Endothelial cell of umbilical vein (primary cell): Measurements from ENCODE around the gene HAND2. TPM values are rescaled to one million over a fixed set of nuclear protein-coding genes. Genes with fewer than 3 reads are reported as not detected.

Source experiments
- BruUV-seq: library from RNA; stranded (reverse); fragments of 400-500 nt; replicated peaks from 2 replicates; lab custom pipeline; 2021; lab: Mats Ljungman, UMichigan
- CTCF ChIA-PET: fragments of 300-600, 350-600 bp; sonication (Branson Sonifier 250); formaldehyde crosslinking; loops from one replicate; lab custom pipeline; 2021; ENCODE audit warnings: antibody characterized with exemption, inconsistent platforms; lab: Charles Lee
- POLR2A ChIA-PET: fragments of 300-600, 350-600 bp; sonication (Branson Sonifier 250); formaldehyde crosslinking; loops from one replicate; lab custom pipeline; 2021; ENCODE audit warnings: antibody characterized with exemption, inconsistent platforms; lab: Charles Lee
- DNase-seq: peaks from one replicate; pipeline ENCODE4 v3.0.0-alpha.2; 2011; ENCODE audit warnings: low read depth, low spot score
- FAIRE-seq: peaks from 2 replicates; lab custom pipeline; 2011; peaks lifted over from hg19 to GRCh38; lab: Jason Lieb, UNC
- H2AFZ ChIP-seq: 2 replicates; pipeline ENCODE4 v1.6.0; 2012; ENCODE audit warnings: low read depth, low read length, control low read depth, inconsistent platforms
- H3K27ac ChIP-seq: 2 replicates; pipeline ENCODE4 v1.5.1; 2011; ENCODE audit warnings: low read depth, mild to moderate bottlenecking, control low read depth, low read length, moderate library complexity; ENCODE audit not compliant: insufficient read depth
- H3K27me3 ChIP-seq, 2 experiments: 2 replicates each; pipeline versions ENCODE4 v1.6.0 to v1.6.1; 2011; ENCODE audit warnings: low read length in 2 of 2, mixed read lengths in 1 of 2; ENCODE audit not compliant: control insufficient read depth in 2 of 2, insufficient read depth in 2 of 2
- H3K36me3 ChIP-seq, 2 experiments: 2 replicates in 1 of 2; 3 replicates in 1 of 2; pipeline ENCODE4 v1.5.1; 2011; ENCODE audit warnings: low read length in 2 of 2, mild to moderate bottlenecking in 1 of 2, moderate library complexity in 1 of 2; ENCODE audit not compliant: control insufficient read depth in 2 of 2, insufficient read depth in 2 of 2; ENCODE audit errors: extremely low read depth in 1 of 2
- H3K4me1 ChIP-seq: 3 replicates; pipeline ENCODE4 v1.5.1; 2011; ENCODE audit warnings: mild to moderate bottlenecking, low read length; ENCODE audit not compliant: control insufficient read depth, insufficient read depth; ENCODE audit errors: extremely low read depth
- H3K4me2 ChIP-seq: 2 replicates; pipeline ENCODE4 v1.6.1; 2011; ENCODE audit warnings: low read length, control low read depth, mixed read lengths; ENCODE audit not compliant: insufficient read depth
- H3K4me3 ChIP-seq, 3 experiments: fragments of 200-600 bp in 1 of 3; sonication (generic), shearing (Covaris generic) in 1 of 3; replicated peaks in 1 of 3; 2 replicates each; pipeline ENCODE4 v1.5.1; 2011 to 2016; ENCODE audit warnings: control low read depth in 3 of 3, low read length in 3 of 3, mild to moderate bottlenecking in 2 of 3, inconsistent platforms in 1 of 3, low read depth in 1 of 3, moderate library complexity in 1 of 3; ENCODE audit not compliant: insufficient read depth in 1 of 3
- H3K79me2 ChIP-seq: 2 replicates; pipeline ENCODE4 v1.6.0; 2012; ENCODE audit warnings: low read length, inconsistent platforms; ENCODE audit not compliant: control insufficient read depth, insufficient read depth
- H3K9ac ChIP-seq: replicated peaks from 2 replicates; pipeline ENCODE3; 2011; ENCODE audit warnings: low read length, control low read depth; ENCODE audit not compliant: insufficient read depth; ENCODE audit errors: extremely low read depth
- H3K9me1 ChIP-seq: replicated peaks from 3 replicates; pipeline ENCODE4 v1.6.0; 2011; ENCODE audit warnings: mild to moderate bottlenecking, low read length; ENCODE audit not compliant: control insufficient read depth, insufficient read depth; ENCODE audit errors: extremely low read depth
- H3K9me3 ChIP-seq: replicated peaks from 2 replicates; pipeline ENCODE4 v1.5.1; 2012; ENCODE audit warnings: low read length, inconsistent platforms; ENCODE audit not compliant: control insufficient read depth, insufficient read depth
- H4K20me1 ChIP-seq: replicated peaks from 2 replicates; pipeline ENCODE3; 2011; ENCODE audit warnings: mild to moderate bottlenecking, low read length; ENCODE audit not compliant: control insufficient read depth, insufficient read depth; ENCODE audit errors: extremely low read depth
- EZH2 ChIP-seq: IDR thresholded peaks from 2 replicates; pipeline ENCODE4 v1.6.1; 2012; ENCODE audit warnings: borderline replicate concordance, low read depth, mild to moderate bottlenecking, moderate library complexity, low read length, inconsistent platforms; ENCODE audit not compliant: severe bottlenecking
- FOS ChIP-seq: IDR thresholded peaks from 2 replicates; pipeline ENCODE4 v1.6.1; 2011; ENCODE audit warnings: mild to moderate bottlenecking, low read length, moderate library complexity, borderline replicate concordance; ENCODE audit not compliant: insufficient read depth
- GATA2 ChIP-seq: IDR thresholded peaks from 2 replicates; pipeline ENCODE4 v1.7.0; 2011; ENCODE audit warnings: low read depth, mild to moderate bottlenecking, moderate library complexity, mixed read lengths, low read length; ENCODE audit not compliant: insufficient read length, insufficient read depth
- JUN ChIP-seq: IDR thresholded peaks from 2 replicates; pipeline ENCODE4 v1.6.1; 2011; ENCODE audit warnings: borderline replicate concordance, low read depth; ENCODE audit not compliant: insufficient read length, insufficient read depth
- MYC ChIP-seq: IDR thresholded peaks from one replicate; pipeline ENCODE4 v1.6.1; 2011; ENCODE audit warnings: mild to moderate bottlenecking, low read depth, low read length
- POLR2A ChIP-seq: IDR thresholded peaks from 2 replicates; pipeline ENCODE4 v1.6.1; 2012; ENCODE audit warnings: low read depth, mild to moderate bottlenecking, control low read depth, low read length
- POLR2AphosphoS5 ChIP-seq: IDR thresholded peaks from 2 replicates; pipeline ENCODE4 v1.6.1; 2012; ENCODE audit warnings: low read depth, mild to moderate bottlenecking, control low read depth, low read length, moderate library complexity; ENCODE audit not compliant: insufficient read depth
- dilution Hi-C: fragments of 300-500 bp; cut with MboI; formaldehyde crosslinking; loops from one replicate; pipeline ENCODE4 v1.15.0; 2019; ENCODE audit warnings: low sequenced_read_pairs; ENCODE audit not compliant: extremely low pct_ligation_motif_present
- intact Hi-C: fragments of 100-400 bp; cut with micrococcal nuclease; formaldehyde crosslinking; loops from one replicate; pipeline ENCODE4 v1.10.0; 2022
- polyA plus RNA-seq, 4 experiments: library from polyadenylated mRNA; depleted of rRNA in 3 of 4; stranded (reverse) in 3 of 4; unstranded in 1 of 4; fragments of >200 nt; gene quantifications; 2 replicates each; pipeline versions ENCODE4 v1.2.1 to v1.2.3, GENCODE V29; 2011 to 2012; ENCODE audit warnings: missing spikeins in 1 of 4
- total RNA-seq: library from RNA; stranded (reverse); gene quantifications from 2 replicates; pipeline ENCODE4 v1.2.3, GENCODE V29; 2021
- TF ChIP-seq, protein P1 (sequence below), 2 donors: IDR thresholded peaks; 1 replicate in 1 of 2; 2 replicates in 1 of 2; pipeline ENCODE4 v1.5.1; 2011; ENCODE audit warnings: low read length in 2 of 2, mild to moderate bottlenecking in 2 of 2, moderate library complexity in 2 of 2, control low read depth in 1 of 2, inconsistent platforms in 1 of 2, low read depth in 1 of 2; ENCODE audit not compliant: insufficient read depth in 1 of 2; ENCODE audit errors: extremely low read depth in 1 of 2
- TF ChIP-seq, protein P2 (sequence below): IDR thresholded peaks from 2 replicates; pipeline ENCODE4 v1.6.1; 2011; ENCODE audit not compliant: insufficient read depth, insufficient read length

HAND2 gene
- total and polyA plus RNA-seq, 2 donors (not counting 3 experiments of a cell fraction or from before 2014, with no cell fraction given), result not detected

GRCh38 chr4:173478201-173478912 is 51.7 kb downstream of the HAND2 start:
- Histone ChIP-seq H3K79me2 (no peaks in the 10 kb centered on the region), H3K27me3 (no peaks in the 10 kb centered on the region), H3K9ac (no peak overlapping the region), H3K4me1 (no peaks in the 10 kb centered on the region), H3K4me3 (no peak overlapping the region), H3K4me2 (no peak overlapping the region), H3K36me3 (no peaks in the 10 kb centered on the region), H3K27ac (no peak overlapping the region), H3K9me1 (no peaks in the 10 kb centered on the region), H4K20me1 (no peaks in the 10 kb centered on the region), H2AFZ (no peak overlapping the region), H3K9me3 (no peaks in the 10 kb centered on the region)
- TF ChIP-seq FOS (no peak), POLR2AphosphoS5 (no peak), MYC (no peak)
- FAIRE-seq (no peak), DNase-seq (no peak)
- POLR2A ChIA-PET, result no interaction called here
- BruUV-seq, result no TSS peak
- CTCF ChIA-PET, result interaction anchor here (1.0 to 1.6 kb wide), 2 partner anchors 8 to 16 kb away, joined by 3 to 5 read pairs; no protein-coding TSS in a partner anchor
- intact Hi-C loops, result no loop called here
- dilution Hi-C loops, result no loop called here

GRCh38 chr4:173477016-173477415 is 53.0 kb downstream of the HAND2 start:
- DNase-seq (no peak), FAIRE-seq (no peak)
- Histone ChIP-seq H3K4me1 (no peaks in the 10 kb centered on the region), H3K9me3 (no peaks in the 10 kb centered on the region), H4K20me1 (no peaks in the 10 kb centered on the region), H2AFZ (no peak overlapping the region), H3K79me2 (no peaks in the 10 kb centered on the region), H3K9ac (no peak overlapping the region), H3K4me2 (no peak overlapping the region), H3K36me3 (no peaks in the 10 kb centered on the region), H3K27ac (no peak overlapping the region), H3K27me3 (no peaks in the 10 kb centered on the region), H3K9me1 (no peaks in the 10 kb centered on the region), H3K4me3 (no peak overlapping the region)
- POLR2A ChIA-PET, result no interaction called here
- dilution Hi-C loops, result no loop called here
- BruUV-seq, result no TSS peak
- TF ChIP-seq MYC (no peak), EZH2 (no peak), POLR2A (no peak), JUN (no peak), FOS (no peak), GATA2 (no peak)
- TF ChIP-seq, protein P1, sequence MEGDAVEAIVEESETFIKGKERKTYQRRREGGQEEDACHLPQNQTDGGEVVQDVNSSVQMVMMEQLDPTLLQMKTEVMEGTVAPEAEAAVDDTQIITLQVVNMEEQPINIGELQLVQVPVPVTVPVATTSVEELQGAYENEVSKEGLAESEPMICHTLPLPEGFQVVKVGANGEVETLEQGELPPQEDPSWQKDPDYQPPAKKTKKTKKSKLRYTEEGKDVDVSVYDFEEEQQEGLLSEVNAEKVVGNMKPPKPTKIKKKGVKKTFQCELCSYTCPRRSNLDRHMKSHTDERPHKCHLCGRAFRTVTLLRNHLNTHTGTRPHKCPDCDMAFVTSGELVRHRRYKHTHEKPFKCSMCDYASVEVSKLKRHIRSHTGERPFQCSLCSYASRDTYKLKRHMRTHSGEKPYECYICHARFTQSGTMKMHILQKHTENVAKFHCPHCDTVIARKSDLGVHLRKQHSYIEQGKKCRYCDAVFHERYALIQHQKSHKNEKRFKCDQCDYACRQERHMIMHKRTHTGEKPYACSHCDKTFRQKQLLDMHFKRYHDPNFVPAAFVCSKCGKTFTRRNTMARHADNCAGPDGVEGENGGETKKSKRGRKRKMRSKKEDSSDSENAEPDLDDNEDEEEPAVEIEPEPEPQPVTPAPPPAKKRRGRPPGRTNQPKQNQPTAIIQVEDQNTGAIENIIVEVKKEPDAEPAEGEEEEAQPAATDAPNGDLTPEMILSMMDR (IDR thresholded peaks at IDR 0.05; ENCODE audit: extremely low read depth in 1 of 2, insufficient read depth in 1 of 2, low read depth in 1 of 2, low read length in 2 of 2), result no peak
- TF ChIP-seq, protein P2, sequence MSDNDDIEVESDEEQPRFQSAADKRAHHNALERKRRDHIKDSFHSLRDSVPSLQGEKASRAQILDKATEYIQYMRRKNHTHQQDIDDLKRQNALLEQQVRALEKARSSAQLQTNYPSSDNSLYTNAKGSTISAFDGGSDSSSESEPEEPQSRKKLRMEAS, result no peak
- CTCF ChIA-PET, result interaction anchor here (1.1 to 1.6 kb wide), 4 partner anchors 10 to 57 kb away, joined by 3 to 8 read pairs (median 4); no protein-coding TSS in a partner anchor
- intact Hi-C loops, result no loop called here
